Stimulated activated naive CD8-positive, alpha-beta T cell treated with anti-CD3 and anti-CD28 coated beads, Interleukin-15, Interleukin-2, amounts not matched to agents 100 ng/mL and 50 ng/mL, for 24 hours (primary cell): ENCODE results near the gene LCE4A.

Experiments used
- H3K27ac Mint-ChIP-seq: one replicate; pipeline ENCODE4 v1.8.0; 2021; ENCODE audit warnings: mild to moderate bottlenecking, mixed read lengths
- H3K27me3 Mint-ChIP-seq: one replicate; pipeline ENCODE4 v1.8.0; 2021; ENCODE audit warnings: mixed read lengths
- H3K36me3 Mint-ChIP-seq: one replicate; pipeline ENCODE4 v1.8.0; 2021; ENCODE audit warnings: low read depth, mixed read lengths
- H3K4me1 Mint-ChIP-seq: one replicate; pipeline ENCODE4 v1.8.0; 2021; ENCODE audit warnings: low read depth, mixed read lengths
- H3K4me3 Mint-ChIP-seq: one replicate; pipeline ENCODE4 v1.8.0; 2021; ENCODE audit warnings: mild to moderate bottlenecking, mixed read lengths
- H3K9me3 Mint-ChIP-seq: one replicate; pipeline ENCODE4 v1.8.0; 2021; ENCODE audit warnings: mixed read lengths

Gene LCE4A

GRCh38 chr1:152728986-152729385, 21.0 kb downstream of the LCE4A start:
- Mint-ChIP-seq H3K4me3 (no peak overlapping the region), H3K27ac (no peak overlapping the region), H3K9me3 (no peaks in the 10 kb centered on the region), H3K4me1 (no peaks in the 10 kb centered on the region), H3K27me3 (peaks cover 25% of the 10 kb centered on the region), H3K36me3 (no peaks in the 10 kb centered on the region)

- no peak overlapping the region for H3K27ac Mint-ChIP-seq
- H3K36me3 Mint-ChIP-seq: no peaks in the 10 kb centered on the region
- no peaks in the 10 kb centered on the region for H3K9me3 Mint-ChIP-seq
- H3K4me3 Mint-ChIP-seq: no peak overlapping the region
- peaks cover 31% of the 10 kb centered on the region for H3K27me3 Mint-ChIP-seq
- no peaks in the 10 kb centered on the region for H3K4me1 Mint-ChIP-seq
Observed at GRCh38 chr1:152735648-152736047, 27.7 kb downstream of the LCE4A start.

- peaks cover 24% of the 10 kb centered on the region for H3K27me3 Mint-ChIP-seq
- no peaks in the 10 kb centered on the region for H3K4me1 Mint-ChIP-seq
- no peak overlapping the region for H3K4me3 Mint-ChIP-seq
- H3K36me3 Mint-ChIP-seq: no peaks in the 10 kb centered on the region
- no peaks in the 10 kb centered on the region for H3K9me3 Mint-ChIP-seq
- no peak overlapping the region for H3K27ac Mint-ChIP-seq
Observed at GRCh38 chr1:152737997-152738396, 30.0 kb downstream of the LCE4A start.

- Mint-ChIP-seq H3K4me3 (no peak overlapping the region), H3K36me3 (no peaks in the 10 kb centered on the region), H3K27me3 (peaks cover 23% of the 10 kb centered on the region), H3K4me1 (no peaks in the 10 kb centered on the region), H3K9me3 (no peaks in the 10 kb centered on the region), H3K27ac (no peak overlapping the region)
Observed at GRCh38 chr1:152739841-152740240, 31.9 kb downstream of the LCE4A start.

GRCh38 chr1:152741656-152742055, 33.7 kb downstream of the LCE4A start:
- Mint-ChIP-seq H3K9me3 (no peaks in the 10 kb centered on the region), H3K27me3 (peaks cover 24% of the 10 kb centered on the region)

GRCh38 chr1:152743371-152744145, 35.6 kb downstream of the LCE4A start:
- H3K4me3 Mint-ChIP-seq: no peak overlapping the region
- no peaks in the 10 kb centered on the region for H3K36me3 Mint-ChIP-seq
- no peaks in the 10 kb centered on the region for H3K9me3 Mint-ChIP-seq
- H3K27ac Mint-ChIP-seq: no peak overlapping the region
- peaks cover 18% of the 10 kb centered on the region for H3K27me3 Mint-ChIP-seq
- H3K4me1 Mint-ChIP-seq: no peaks in the 10 kb centered on the region

More at GRCh38 chr1:152741656-152742055, 33.7 kb downstream of the LCE4A start:
- no peak overlapping the region for H3K4me3 Mint-ChIP-seq
- no peaks in the 10 kb centered on the region for H3K4me1 Mint-ChIP-seq
- no peak overlapping the region for H3K27ac Mint-ChIP-seq
- no peaks in the 10 kb centered on the region for H3K36me3 Mint-ChIP-seq

GRCh38 chr1:152745289-152745704, 37.3 kb downstream of the LCE4A start:
- H3K4me1 Mint-ChIP-seq: no peaks in the 10 kb centered on the region
- H3K27ac Mint-ChIP-seq: no peak overlapping the region
- H3K36me3 Mint-ChIP-seq: no peaks in the 10 kb centered on the region
- no peak overlapping the region for H3K4me3 Mint-ChIP-seq
- H3K27me3 Mint-ChIP-seq: peaks cover 13% of the 10 kb centered on the region
- H3K9me3 Mint-ChIP-seq: no peaks in the 10 kb centered on the region

GRCh38 chr1:152745765-152746444, 37.9 kb downstream of the LCE4A start:
- no peak overlapping the region for H3K27ac Mint-ChIP-seq
- H3K9me3 Mint-ChIP-seq: no peaks in the 10 kb centered on the region
- no peaks in the 10 kb centered on the region for H3K4me1 Mint-ChIP-seq
- H3K36me3 Mint-ChIP-seq: no peaks in the 10 kb centered on the region
- no peak overlapping the region for H3K4me3 Mint-ChIP-seq
- H3K27me3 Mint-ChIP-seq: peaks cover 13% of the 10 kb centered on the region

GRCh38 chr1:152747831-152748230, 39.9 kb downstream of the LCE4A start:
- Mint-ChIP-seq H3K36me3 (no peaks in the 10 kb centered on the region), H3K27ac (no peak overlapping the region), H3K4me1 (no peaks in the 10 kb centered on the region), H3K9me3 (no peaks in the 10 kb centered on the region), H3K4me3 (no peak overlapping the region), H3K27me3 (peaks cover 25% of the 10 kb centered on the region)

- Mint-ChIP-seq H3K9me3 (no peaks in the 10 kb centered on the region), H3K36me3 (no peaks in the 10 kb centered on the region), H3K27me3 (peaks cover 46% of the 10 kb centered on the region), H3K4me3 (no peak overlapping the region), H3K4me1 (no peaks in the 10 kb centered on the region), H3K27ac (no peak overlapping the region)
Observed at GRCh38 chr1:152752225-152752624, 44.3 kb downstream of the LCE4A start.

GRCh38 chr1:152753586-152753985, 45.6 kb downstream of the LCE4A start:
- Mint-ChIP-seq H3K9me3 (no peaks in the 10 kb centered on the region), H3K27me3 (peaks cover 42% of the 10 kb centered on the region), H3K36me3 (no peaks in the 10 kb centered on the region), H3K4me1 (no peaks in the 10 kb centered on the region), H3K27ac (no peak overlapping the region), H3K4me3 (no peak overlapping the region)

GRCh38 chr1:152756872-152757271, 48.9 kb downstream of the LCE4A start:
- no peak overlapping the region for H3K4me3 Mint-ChIP-seq
- H3K4me1 Mint-ChIP-seq: no peaks in the 10 kb centered on the region
- H3K27me3 Mint-ChIP-seq: peaks cover 37% of the 10 kb centered on the region
- H3K9me3 Mint-ChIP-seq: no peaks in the 10 kb centered on the region
- H3K36me3 Mint-ChIP-seq: no peaks in the 10 kb centered on the region
- no peak overlapping the region for H3K27ac Mint-ChIP-seq

GRCh38 chr1:152757747-152758146, 49.8 kb downstream of the LCE4A start, which contains the start of gene KPRP:
TSS of gene KPRP (plus strand) at chr1:152758025. CDS start at chr1:152759589, 1,564 bp downstream.
- H3K27me3 Mint-ChIP-seq: peaks cover 30% of the 10 kb centered on the region
- H3K9me3 Mint-ChIP-seq: no peaks in the 10 kb centered on the region
- H3K36me3 Mint-ChIP-seq: no peaks in the 10 kb centered on the region
- no peaks in the 10 kb centered on the region for H3K4me1 Mint-ChIP-seq
- no peak within 1 kb of the TSS for H3K27ac Mint-ChIP-seq
- no peak within 1 kb of the TSS for H3K4me3 Mint-ChIP-seq

- Mint-ChIP-seq H3K9me3 (no peaks in the 10 kb centered on the region), H3K36me3 (no peaks in the 10 kb centered on the region), H3K4me1 (no peaks in the 10 kb centered on the region), H3K27ac (no peak overlapping the region), H3K27me3 (peaks cover 22% of the 10 kb centered on the region), H3K4me3 (no peak overlapping the region)
Observed at GRCh38 chr1:152758636-152759035, 50.7 kb downstream of the LCE4A start.
